Activated CD4-positive, alpha-beta T cell treated with anti-CD3 and anti-CD28 coated beads, Interleukin-2, amount 10 ng/mL, durations not matched to agents 7 days and 5 days (primary cell): ENCODE results near the gene ZNF441. TPM values are rescaled to one million over a fixed set of nuclear protein-coding genes. Genes with fewer than 3 reads are reported as not detected.

Experiments
- CTCF ChIA-PET: fragments of 350-600 bp; sonication (Branson Sonifier 250); formaldehyde crosslinking; loops from one replicate; lab custom pipeline; 2021; ENCODE audit warnings: antibody characterized with exemption; lab: Charles Lee
- POLR2A ChIA-PET: fragments of 350-600 bp; sonication (Branson Sonifier 250); formaldehyde crosslinking; loops from one replicate; lab custom pipeline; 2021; ENCODE audit warnings: antibody characterized with exemption; lab: Charles Lee
- DNase-seq: peaks from one replicate; pipeline ENCODE4 v3.0.0-alpha.2; 2020
- H3K27ac Mint-ChIP-seq: one replicate; pipeline ENCODE4 v1.8.0; 2021; ENCODE audit warnings: mild to moderate bottlenecking, moderate library complexity, mixed read lengths
- H3K27me3 Mint-ChIP-seq: one replicate; pipeline ENCODE4 v1.8.0; 2021; ENCODE audit warnings: mixed read lengths
- H3K36me3 Mint-ChIP-seq: one replicate; pipeline ENCODE4 v1.8.0; 2021; ENCODE audit warnings: low read depth, mixed read lengths
- H3K4me1 Mint-ChIP-seq: one replicate; pipeline ENCODE4 v1.8.0; 2021; ENCODE audit warnings: mixed read lengths
- H3K4me3 Mint-ChIP-seq: one replicate; pipeline ENCODE4 v1.8.0; 2021; ENCODE audit warnings: mild to moderate bottlenecking, moderate library complexity, mixed read lengths
- H3K9me3 Mint-ChIP-seq: one replicate; pipeline ENCODE4 v1.8.0; 2021; ENCODE audit warnings: mixed read lengths
- total RNA-seq, 2 experiments: library from RNA; stranded (reverse); gene quantifications; one replicate each; pipeline ENCODE4 v1.2.3, GENCODE V29; 2021

Gene ZNF441
- total RNA-seq, result 1 to 10 TPM; 7.3 to 8.2 TPM

DNA sequence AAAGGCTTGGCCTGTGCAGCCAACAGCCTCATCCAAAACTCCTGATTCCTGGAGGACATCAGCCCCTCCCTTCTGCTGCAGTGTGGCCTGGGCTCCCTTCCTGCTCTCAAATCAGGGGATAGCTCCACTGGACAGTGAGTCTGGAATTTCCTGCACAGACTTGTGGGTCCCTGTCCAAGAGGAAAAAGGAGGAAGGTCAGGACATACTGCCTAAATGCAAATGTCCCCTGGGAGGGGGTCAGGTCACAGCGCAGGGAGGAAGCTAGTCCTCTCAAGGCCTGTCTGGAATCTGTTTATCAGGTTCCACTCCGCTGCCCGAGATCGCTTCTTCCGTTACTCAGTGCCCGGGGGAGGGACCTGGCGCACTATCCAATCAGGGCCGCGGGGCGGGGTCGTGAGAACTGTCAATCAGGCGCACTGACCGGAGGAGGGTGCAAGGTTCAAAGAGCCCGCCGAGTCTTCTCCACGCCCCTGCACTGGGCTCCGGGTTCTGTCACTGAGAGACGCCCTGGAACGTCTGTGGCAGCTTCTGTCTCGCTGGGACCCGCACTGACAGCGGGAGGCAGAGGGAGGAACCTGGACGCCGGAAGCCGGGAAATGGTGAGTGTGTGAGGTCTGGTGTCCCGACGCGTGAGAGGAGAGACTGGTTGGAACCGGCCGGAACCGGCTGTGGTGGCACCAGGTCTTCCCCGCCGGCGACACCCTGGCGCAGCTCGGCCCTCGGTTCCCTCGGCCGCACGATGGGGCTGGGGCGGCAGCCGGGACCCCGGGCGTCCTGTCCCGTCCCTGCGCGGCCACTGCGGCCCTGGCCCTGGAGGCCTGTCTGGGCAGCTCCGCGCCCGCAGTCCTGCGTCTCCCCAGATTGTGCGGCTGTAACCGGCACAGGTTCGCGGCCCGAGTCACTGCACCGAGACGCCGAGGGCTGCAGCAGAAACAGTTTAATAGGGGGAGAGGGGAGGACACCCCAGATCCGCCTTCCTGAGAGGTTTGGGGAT, at the start of gene ZNF441:
Gene ZNF441 (plus strand): TSS at position 404 of the 995 bp plus-strand sequence. CDS start 194 bp downstream, at position 598.
- ChIA-PET CTCF (interaction anchor here (0.6 kb wide), 2 partner anchors 152 to 255 kb away, joined by 3 to 5 read pairs; no protein-coding TSS in a partner anchor), POLR2A (interaction anchor here (0.6 kb wide), 1 partner anchor 9 kb away, joined by 3 read pairs; no protein-coding TSS in a partner anchor)
- peaks cover 49% of the 10 kb centered on the region for H3K9me3 Mint-ChIP-seq
- H3K27me3 Mint-ChIP-seq, result peaks cover 6% of the 10 kb centered on the region
- peak; percentile 95 for DNase-seq
- peaks cover 28% of the 10 kb centered on the region for H3K36me3 Mint-ChIP-seq
- peak within 1 kb of the TSS; percentile 98 for H3K27ac Mint-ChIP-seq
- H3K4me1 Mint-ChIP-seq, result peaks cover 25% of the 10 kb centered on the region
- H3K4me3 Mint-ChIP-seq, result peak within 1 kb of the TSS; percentile 98

DNA sequence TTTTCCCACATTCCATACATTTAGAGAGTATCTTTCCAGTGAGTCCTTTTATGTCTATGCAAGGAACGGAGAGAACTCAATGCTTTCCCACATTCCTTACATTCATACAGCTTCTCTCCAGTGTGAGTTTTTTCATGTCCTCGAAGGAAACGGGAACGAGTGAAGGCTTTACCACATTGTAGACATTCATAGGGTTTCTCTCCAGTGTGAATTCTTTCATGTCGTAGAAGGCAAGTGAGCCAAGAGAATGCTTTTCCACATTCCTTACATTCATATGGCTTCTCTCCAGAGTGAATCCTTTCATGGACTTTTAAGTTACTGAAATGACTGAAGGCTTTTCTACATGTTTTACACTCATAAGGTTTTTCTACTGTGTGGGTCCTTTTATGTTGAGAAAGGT, 45.1 kb upstream of the ZNF441 start:
- no peaks in the 10 kb centered on the region for H3K4me1 Mint-ChIP-seq
- H3K4me3 Mint-ChIP-seq, result no peak overlapping the region
- no peak for DNase-seq
- H3K9me3 Mint-ChIP-seq, result peaks cover 58% of the 10 kb centered on the region
- H3K36me3 Mint-ChIP-seq, result peaks cover 61% of the 10 kb centered on the region
- no peaks in the 10 kb centered on the region for H3K27me3 Mint-ChIP-seq
- ChIA-PET CTCF (no interaction called here), POLR2A (no interaction called here)
- no peak overlapping the region for H3K27ac Mint-ChIP-seq

DNA sequence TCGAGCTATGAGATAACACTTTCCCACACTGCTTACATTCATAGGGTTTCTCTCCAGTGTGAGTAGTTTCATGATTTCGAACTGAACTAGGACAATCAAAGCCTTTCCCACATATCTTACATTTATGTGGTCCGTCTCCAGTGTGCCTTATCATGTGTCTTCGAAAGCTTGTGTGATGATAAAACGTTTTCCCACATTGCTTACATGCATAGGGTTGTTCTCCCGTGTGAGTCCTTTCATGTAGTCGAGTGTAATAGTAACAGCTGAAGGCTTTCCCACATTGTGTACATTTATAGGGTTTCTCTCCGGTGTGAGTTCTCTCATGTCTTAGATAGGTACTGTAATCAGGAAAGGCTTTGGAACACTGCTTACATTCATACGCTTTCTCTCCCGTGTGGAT, 44.4 kb upstream of the ZNF441 start:
- no peaks in the 10 kb centered on the region for H3K27me3 Mint-ChIP-seq
- H3K36me3 Mint-ChIP-seq, result peaks cover 64% of the 10 kb centered on the region
- POLR2A ChIA-PET, result no interaction called here
- peaks cover 59% of the 10 kb centered on the region for H3K9me3 Mint-ChIP-seq
- no peak overlapping the region for H3K4me3 Mint-ChIP-seq
- DNase-seq, result no peak
- H3K4me1 Mint-ChIP-seq, result no peaks in the 10 kb centered on the region
- H3K27ac Mint-ChIP-seq, result no peak overlapping the region
- CTCF ChIA-PET, result no interaction called here

DNA sequence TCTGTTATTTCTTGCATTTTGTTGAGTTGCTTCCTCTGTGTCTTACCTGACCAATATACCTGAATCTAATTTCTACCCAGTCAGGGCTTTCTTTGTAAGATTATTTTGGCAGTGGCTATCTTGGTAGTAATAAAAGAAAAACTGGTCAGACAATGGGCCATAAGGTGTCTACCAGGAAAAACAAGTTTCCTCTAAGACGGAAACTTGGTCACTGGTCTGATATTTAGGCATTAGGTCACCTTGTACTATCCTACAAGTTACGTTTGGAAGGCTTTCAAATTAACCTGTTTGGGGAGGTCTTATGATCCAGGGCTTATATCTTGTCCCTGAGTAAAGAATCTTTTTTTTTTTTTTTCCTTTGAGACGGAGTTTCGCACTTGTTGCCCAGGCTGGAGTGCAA, 37.2 kb upstream of the ZNF441 start:
- Mint-ChIP-seq H3K4me1 (no peaks in the 10 kb centered on the region), H3K4me3 (no peak overlapping the region), H3K36me3 (peaks cover 49% of the 10 kb centered on the region), H3K9me3 (peaks cover 42% of the 10 kb centered on the region), H3K27me3 (no peaks in the 10 kb centered on the region), H3K27ac (no peak overlapping the region)
- DNase-seq, result no peak
- ChIA-PET CTCF (no interaction called here), POLR2A (no interaction called here)

DNA sequence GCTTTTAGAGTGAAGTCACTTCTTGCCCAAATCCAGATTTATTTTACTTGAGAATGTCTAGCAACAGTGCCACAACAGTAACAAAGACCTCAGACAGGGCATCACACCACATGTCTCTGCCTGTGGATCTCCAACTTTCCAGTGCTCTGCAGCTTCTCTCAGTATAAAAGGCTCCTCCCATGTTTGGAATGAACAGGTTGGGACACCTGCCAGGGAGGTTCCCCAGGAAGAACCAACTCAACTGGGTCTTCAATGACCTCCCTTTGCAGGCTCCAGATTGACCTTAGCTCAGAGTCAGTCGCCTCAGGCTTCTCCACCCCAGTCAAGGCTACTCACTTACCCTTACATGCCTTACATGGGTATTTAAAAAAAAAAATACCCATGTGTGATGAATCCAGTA, 31.4 kb upstream of the ZNF441 start:
- POLR2A ChIA-PET, result no interaction called here
- peaks cover 25% of the 10 kb centered on the region for H3K36me3 Mint-ChIP-seq
- CTCF ChIA-PET, result interaction anchor here (0.6 kb wide), 1 partner anchor 39 kb away, joined by 3 read pairs; no protein-coding TSS in a partner anchor
- peak overlapping the region; percentile 31 for H3K27ac Mint-ChIP-seq
- peaks cover 12% of the 10 kb centered on the region for H3K9me3 Mint-ChIP-seq
- H3K4me1 Mint-ChIP-seq, result peaks cover 20% of the 10 kb centered on the region
- H3K27me3 Mint-ChIP-seq, result peaks cover under 1% of the 10 kb centered on the region
- DNase-seq, result no peak
- H3K4me3 Mint-ChIP-seq, result no peak overlapping the region

DNA sequence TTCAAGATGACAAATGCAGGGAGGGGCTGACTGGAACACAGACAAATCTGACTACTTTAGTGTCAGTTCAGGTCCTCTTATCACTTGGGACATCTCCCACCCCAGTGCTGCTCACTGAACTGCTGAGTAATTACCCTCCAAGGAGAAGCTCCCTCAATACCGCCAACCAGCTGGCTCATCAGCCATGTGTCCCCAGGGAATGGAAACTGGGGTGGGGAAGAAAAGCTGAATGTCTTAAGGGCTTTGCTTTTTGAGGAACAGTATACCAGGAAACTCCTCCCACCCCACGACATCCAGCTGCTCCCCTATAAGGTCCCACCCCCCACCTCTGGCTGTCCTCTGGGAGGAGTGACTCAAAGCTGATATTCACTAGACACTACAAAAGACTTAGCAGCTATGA, 30.1 kb upstream of the ZNF441 start:
- H3K27me3 Mint-ChIP-seq, result peaks cover 2% of the 10 kb centered on the region
- H3K4me1 Mint-ChIP-seq, result peaks cover 21% of the 10 kb centered on the region
- H3K4me3 Mint-ChIP-seq, result peak overlapping the region; percentile 90
- peaks cover 19% of the 10 kb centered on the region for H3K36me3 Mint-ChIP-seq
- CTCF ChIA-PET, result interaction anchor here (1.0 to 1.2 kb wide), 2 partner anchors 17 to 75 kb away, joined by 3 to 4 read pairs; no protein-coding TSS in a partner anchor
- no peak for DNase-seq
- H3K27ac Mint-ChIP-seq, result no peak overlapping the region
- H3K9me3 Mint-ChIP-seq, result peaks cover 5% of the 10 kb centered on the region
- POLR2A ChIA-PET, result no interaction called here

DNA sequence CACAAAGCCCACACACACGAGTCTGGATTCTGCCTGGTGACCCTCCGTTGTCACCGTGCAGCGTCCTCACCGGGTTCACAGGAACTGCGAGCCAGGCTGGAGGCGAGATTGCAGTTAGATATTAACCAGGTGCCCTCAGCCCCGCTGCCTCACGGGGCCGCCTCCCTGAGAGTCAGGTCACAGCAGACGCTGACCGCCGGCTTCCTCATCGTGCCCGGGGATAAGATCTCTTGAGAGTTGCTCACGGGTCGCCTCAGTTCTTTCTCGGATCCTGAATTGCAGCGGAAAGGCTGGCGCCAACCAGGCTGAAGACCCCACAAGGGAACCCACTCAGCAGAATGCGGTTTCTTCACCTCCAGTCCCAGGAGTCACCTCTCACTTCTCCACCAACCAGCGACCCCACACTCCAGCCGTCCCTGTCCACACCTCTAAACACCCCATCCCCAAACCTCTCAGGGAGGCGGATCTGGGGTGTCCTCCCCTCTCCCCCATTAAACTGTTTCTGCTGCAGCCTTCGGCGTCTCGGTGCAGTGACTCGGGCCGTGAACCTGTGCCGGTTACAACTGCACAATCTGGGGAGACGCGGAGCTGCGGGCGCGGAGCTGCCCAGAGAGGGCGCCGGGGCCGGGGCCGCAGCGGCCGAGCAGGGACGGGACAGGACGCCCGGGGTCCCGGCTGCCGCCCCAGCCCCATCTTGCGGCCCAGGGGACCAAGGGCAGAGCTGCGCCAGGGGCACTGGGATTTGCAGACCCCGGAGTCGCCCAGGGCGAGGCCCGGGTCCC, 28.6 kb upstream of the ZNF441 start:
- Mint-ChIP-seq H3K4me3 (peak overlapping the region; percentile 90), H3K9me3 (peaks cover 3% of the 10 kb centered on the region), H3K36me3 (peaks cover 16% of the 10 kb centered on the region), H3K27me3 (peaks cover 2% of the 10 kb centered on the region), H3K27ac (peak overlapping the region; percentile 90), H3K4me1 (peaks cover 21% of the 10 kb centered on the region)
- POLR2A ChIA-PET, result no interaction called here
- CTCF ChIA-PET, result interaction anchor here (1.0 kb wide), 2 partner anchors 38 to 41 kb away, joined by 3 to 5 read pairs; no protein-coding TSS in a partner anchor
- DNase-seq, result peak; percentile 29

DNA sequence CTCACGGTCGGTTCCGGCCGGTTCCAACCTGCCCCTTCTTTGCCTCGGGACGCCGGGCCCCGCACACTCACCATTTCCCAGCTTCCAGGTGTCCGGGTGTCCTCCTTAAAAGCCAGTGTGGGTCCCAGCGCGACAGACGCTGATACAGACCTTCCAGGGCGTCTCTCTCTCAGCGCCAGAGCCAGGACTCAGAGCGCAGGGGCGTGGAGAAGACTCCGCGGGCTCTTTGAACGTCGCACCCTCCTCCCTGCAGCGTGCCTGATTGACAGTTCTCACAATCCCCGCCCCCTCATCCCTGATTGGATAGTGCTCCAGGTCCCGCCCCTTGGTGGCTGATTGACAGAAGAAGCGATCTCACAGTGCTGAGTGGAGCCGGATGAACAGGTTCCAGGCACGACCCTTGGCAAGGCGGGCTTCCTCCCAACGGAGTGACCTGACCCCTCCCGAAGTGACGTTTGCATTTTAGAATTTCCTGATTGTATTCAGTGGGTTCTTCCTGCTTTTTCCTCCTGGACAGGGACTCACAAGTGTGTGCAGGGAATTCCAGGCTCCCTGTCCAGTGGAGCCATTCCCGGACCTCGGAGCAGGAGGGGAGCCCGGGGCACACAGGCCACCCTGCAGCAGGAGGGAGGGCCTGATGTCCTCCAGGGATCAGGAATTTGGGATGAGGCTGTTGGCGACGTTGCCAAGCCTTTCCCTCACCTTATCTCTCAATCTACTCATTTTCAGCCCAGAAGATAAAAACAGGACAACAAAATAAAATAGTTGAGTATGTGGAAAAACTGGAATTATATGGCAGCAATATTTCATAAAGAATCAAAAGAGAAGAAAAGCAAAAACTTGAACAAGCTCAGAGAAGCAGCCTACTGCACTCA, 27.8 kb upstream of the ZNF441 start, which contains the start of gene ZNF823:
Gene ZNF823 (minus strand): TSS at position 201 of the 875 bp plus-strand sequence. CDS start 127 bp downstream, at position 74.
- POLR2A ChIA-PET, result interaction anchor here (0.5 kb wide), 1 partner anchor 144 kb away, joined by 3 read pairs; no protein-coding TSS in a partner anchor
- peaks cover 2% of the 10 kb centered on the region for H3K27me3 Mint-ChIP-seq
- H3K9me3 Mint-ChIP-seq, result peaks cover 3% of the 10 kb centered on the region
- peaks cover 16% of the 10 kb centered on the region for H3K36me3 Mint-ChIP-seq
- peak within 1 kb of the TSS; percentile 91 for H3K27ac Mint-ChIP-seq
- peak within 1 kb of the TSS; percentile 90 for H3K4me3 Mint-ChIP-seq
- H3K4me1 Mint-ChIP-seq, result peaks cover 21% of the 10 kb centered on the region
- CTCF ChIA-PET, result interaction anchor here (1.0 kb wide), 2 partner anchors 39 to 42 kb away, joined by 3 to 5 read pairs; no protein-coding TSS in a partner anchor
- DNase-seq, result peak; percentile 99

DNA sequence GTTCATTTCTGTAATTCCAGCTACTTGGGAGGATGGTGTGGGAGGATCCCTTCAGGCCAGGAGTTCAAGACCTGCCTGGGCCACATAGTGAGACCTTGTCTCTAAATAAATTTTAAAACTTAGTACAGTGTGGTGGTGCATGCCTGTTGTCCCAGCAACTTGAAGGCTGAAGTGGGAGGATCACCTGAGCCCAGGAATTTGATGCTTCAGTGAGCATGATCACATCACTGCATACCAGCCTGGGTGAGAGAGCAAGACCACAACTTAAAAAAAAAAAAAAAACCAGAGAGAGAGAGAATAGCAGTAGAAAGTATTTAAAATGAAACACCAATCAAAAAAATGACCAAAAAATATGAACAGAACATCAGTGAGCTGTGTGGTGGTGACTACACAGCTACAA, 20.9 kb upstream of the ZNF441 start:
- Mint-ChIP-seq H3K27ac (no peak overlapping the region), H3K9me3 (peaks cover 29% of the 10 kb centered on the region), H3K36me3 (peaks cover 2% of the 10 kb centered on the region), H3K4me3 (no peak overlapping the region), H3K4me1 (no peaks in the 10 kb centered on the region), H3K27me3 (peaks cover 7% of the 10 kb centered on the region)
- ChIA-PET CTCF (interaction anchor here (1.1 to 1.2 kb wide), 2 partner anchors 20 to 222 kb away, joined by 5 read pairs; no protein-coding TSS in a partner anchor), POLR2A (no interaction called here)
- DNase-seq, result no peak

DNA sequence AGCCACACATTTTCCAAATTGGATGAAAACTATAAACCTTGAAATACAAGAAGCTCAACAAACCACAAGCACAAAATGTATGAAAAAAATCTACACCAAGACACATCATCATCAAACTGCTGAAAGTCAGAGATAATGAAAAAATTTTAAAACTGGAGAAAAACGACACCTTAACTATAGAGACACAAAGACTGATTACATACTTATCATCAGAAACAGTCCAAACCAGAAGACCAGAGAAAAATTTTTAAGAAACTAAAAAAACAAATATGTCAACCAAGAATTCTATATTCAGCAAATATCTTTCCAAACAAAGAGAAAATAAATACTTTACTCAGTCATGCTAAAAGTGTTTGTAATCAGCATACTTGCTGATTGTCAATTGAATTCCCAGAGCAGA, 19.5 kb upstream of the ZNF441 start:
- CTCF ChIA-PET, result interaction anchor here (0.6 kb wide), 1 partner anchor 27 kb away, joined by 3 read pairs; no protein-coding TSS in a partner anchor
- Mint-ChIP-seq H3K36me3 (peaks cover 2% of the 10 kb centered on the region), H3K27me3 (peaks cover 7% of the 10 kb centered on the region), H3K4me3 (no peak overlapping the region), H3K4me1 (no peaks in the 10 kb centered on the region), H3K9me3 (peaks cover 37% of the 10 kb centered on the region), H3K27ac (no peak overlapping the region)
- no peak for DNase-seq
- POLR2A ChIA-PET, result no interaction called here

DNA sequence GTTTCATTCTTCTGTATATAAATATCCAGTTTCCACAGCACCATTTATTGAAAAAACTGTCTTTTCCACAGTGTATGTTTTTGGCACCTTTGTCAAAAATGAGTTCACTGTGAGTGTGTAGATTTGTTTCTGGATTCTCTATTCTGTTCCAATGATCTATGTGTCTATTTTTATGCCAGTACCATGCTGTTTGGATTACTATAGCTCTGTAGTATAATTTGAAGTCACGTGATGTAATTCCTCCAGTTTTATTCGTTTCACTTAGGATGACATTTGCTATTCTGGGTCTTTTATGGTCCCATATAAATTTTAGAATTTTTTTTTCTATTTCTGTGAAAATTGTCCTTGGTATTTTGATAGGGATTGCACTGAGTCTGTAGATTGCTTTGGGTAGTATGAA, 17.0 kb upstream of the ZNF441 start:
- H3K4me1 Mint-ChIP-seq, result no peaks in the 10 kb centered on the region
- no peak overlapping the region for H3K27ac Mint-ChIP-seq
- H3K27me3 Mint-ChIP-seq, result peaks cover 7% of the 10 kb centered on the region
- H3K4me3 Mint-ChIP-seq, result no peak overlapping the region
- peaks cover 2% of the 10 kb centered on the region for H3K36me3 Mint-ChIP-seq
- CTCF ChIA-PET, result no interaction called here
- DNase-seq, result no peak
- peaks cover 43% of the 10 kb centered on the region for H3K9me3 Mint-ChIP-seq
- POLR2A ChIA-PET, result no interaction called here
